ENCODE measurements around the gene PATL2.
"Not testable (repeated sequence)": the region's sequence is repeated elsewhere in the genome, so short reads cannot be mapped to it uniquely, and the experiment has no call there.

PATL2 gene

GRCh38 chr15:44633603-44634002, 77.5 kb downstream of the PATL2 start:
- H3K4me3 ChIP-seq (ENCODE audit: low read depth, low read length), result no peak overlapping the region
- TF ChIP-seq CTCF (IDR thresholded peaks at IDR 0.05; ENCODE audit: low read depth, low read length, missing control alignments), result no peak
- DNase-seq (ENCODE audit: low read depth), result no peak

- H3K4me3 ChIP-seq (ENCODE audit: low read depth, low read length); DNase-seq (ENCODE audit: low read depth): not testable (repeated sequence)
These were observed 85.8 kb downstream of the PATL2 start for GRCh38 chr15:44625286-44625685.

GRCh38 chr15:44623178-44623577, 87.9 kb downstream of the PATL2 start:
- DNase-seq (ENCODE audit: low read depth), result no peak
- TF ChIP-seq CTCF (IDR thresholded peaks at IDR 0.05; ENCODE audit: low read depth, low read length, missing control alignments), result no peak
- H3K4me3 ChIP-seq (ENCODE audit: low read depth, low read length), result no peak overlapping the region

GRCh38 chr15:44620081-44620480, 91.0 kb downstream of the PATL2 start:
- TF ChIP-seq CTCF (IDR thresholded peaks at IDR 0.05; ENCODE audit: low read depth, low read length, missing control alignments), result no peak

GRCh38 chr15:44616974-44617373, 94.1 kb downstream of the PATL2 start:
- TF ChIP-seq CTCF (IDR thresholded peaks at IDR 0.05; ENCODE audit: low read depth, low read length, missing control alignments), result no peak
- no peak for DNase-seq (ENCODE audit: low read depth)
- no peak overlapping the region for H3K4me3 ChIP-seq (ENCODE audit: low read depth, low read length)

More at GRCh38 chr15:44620081-44620480, 91.0 kb downstream of the PATL2 start:
- no peak overlapping the region for H3K4me3 ChIP-seq (ENCODE audit: low read depth, low read length)
- no peak for DNase-seq (ENCODE audit: low read depth)
